A549 (cell line): ENCODE measurements around the gene PCGF5. TPM values are rescaled to one million over a fixed set of nuclear protein-coding genes. Genes with fewer than 3 reads are reported as not detected.

Experiments
- ATAC-seq, 2 experiments: fragments of 200-7000 bp in 1 of 2; fragments of >200 bp in 1 of 2; cut with Nextera tagmentation in 1 of 2; cut with Tn5 transposase in 1 of 2; 3 replicates each; pipeline versions ENCODE4 v1.8.0 to v1.9.1; 2018 to 2020; ENCODE audit warnings: mild to moderate bottlenecking in 1 of 2, moderate library complexity in 1 of 2
- CTCF ChIA-PET: fragments of 300-600 bp; sonication (Branson Sonifier 250); formaldehyde crosslinking; extraction: SDS; loops from one replicate; lab custom pipeline; 2021; ENCODE audit warnings: antibody characterized with exemption, inconsistent platforms; lab: Yijun Ruan, JAX
- POLR2A ChIA-PET: fragments of 350-600 bp; formaldehyde crosslinking; extraction: SDS; loops from one replicate; lab custom pipeline; 2021; ENCODE audit warnings: antibody characterized with exemption, inconsistent platforms; lab: Yijun Ruan, JAX
- DNase-seq, 2 experiments: peaks; one replicate each; pipeline versions ENCODE4 v3.0.0 to v3.0.0-alpha.2; 2011 to 2016; ENCODE audit warnings: low read depth in 1 of 2, low spot score in 1 of 2
- FAIRE-seq: peaks from 2 replicates; lab custom pipeline; 2011; peaks lifted over from hg19 to GRCh38; lab: Jason Lieb, UNC
- H3K27ac ChIP-seq, 2 experiments: fragments of >200 bp; sonication (Bioruptor Twin); formaldehyde crosslinking; 3 replicates each; pipeline ENCODE4 v1.5.1; 2016 to 2017
- H3K4me1 ChIP-seq: fragments of >200 bp; sonication (Bioruptor Twin); formaldehyde crosslinking; 3 replicates; pipeline ENCODE4 v1.6.1; 2016
- H3K4me2 ChIP-seq: fragments of >200 bp; sonication (Bioruptor Twin); formaldehyde crosslinking; 3 replicates; pipeline ENCODE4 v1.6.1; 2016
- H3K4me3 ChIP-seq: fragments of >200 bp; sonication (Bioruptor Twin); formaldehyde crosslinking; 3 replicates; pipeline ENCODE4 v1.5.1; 2016
- H3K9me3 ChIP-seq: fragments of >200 bp; sonication (Bioruptor Twin); formaldehyde crosslinking; 3 replicates; pipeline ENCODE4 v1.6.1; 2016
- BCL3 ChIP-seq: fragments of >200 bp; sonication (Bioruptor Twin); formaldehyde crosslinking; IDR thresholded peaks from 3 replicates; pipeline ENCODE4 v1.6.1; 2016
- CBX8 ChIP-seq: fragments of 200-600 bp; sonication (generic); IDR thresholded peaks from 2 replicates; pipeline ENCODE4 v1.6.1; 2016
- CEBPB ChIP-seq, 2 experiments: fragments of >200 bp in 1 of 2; sonication (Bioruptor Twin) in 1 of 2; formaldehyde crosslinking in 1 of 2; IDR thresholded peaks; 2 replicates each; pipeline ENCODE4 v1.6.1; 2012 to 2016
- CHD2 ChIP-seq: fragments of 150-350 bp; IDR thresholded peaks from 2 replicates; pipeline ENCODE4 v1.6.1; 2014; ENCODE audit warnings: low read length; ENCODE audit not compliant: partially characterized antibody
- CTCF ChIP-seq: fragments of >200 bp; sonication (Bioruptor Twin); formaldehyde crosslinking; IDR thresholded peaks from 3 replicates; pipeline ENCODE4 v1.5.1; 2016
- ELK1 ChIP-seq: fragments of 150-350 bp; IDR thresholded peaks from 2 replicates; pipeline ENCODE4 v1.6.1; 2014; ENCODE audit warnings: low read depth, mild to moderate bottlenecking, low read length
- ESRRA ChIP-seq: fragments of 150-350 bp; IDR thresholded peaks from 2 replicates; pipeline ENCODE4 v1.6.1; 2014; ENCODE audit warnings: mild to moderate bottlenecking, low read length, borderline replicate concordance
- FOSL2 ChIP-seq, 2 experiments: fragments of 450-650 bp in 1 of 2; fragments of >200 bp in 1 of 2; sonication (Bioruptor Twin) in 1 of 2; formaldehyde crosslinking; IDR thresholded peaks; 2 replicates each; pipeline versions ENCODE4 v1.5.0 to v1.6.1; 2016 to 2020; ENCODE audit warnings: mild to moderate bottlenecking in 1 of 2, moderate library complexity in 1 of 2
- HEYL ChIP-seq: fragments of 250-450 bp; sonication (Bioruptor Pico); IDR thresholded peaks from 2 replicates; pipeline ENCODE4 v1.8.0; 2021; ENCODE audit warnings: mild to moderate bottlenecking, moderate library complexity
- MAZ ChIP-seq: fragments of 150-350 bp; IDR thresholded peaks from 2 replicates; pipeline ENCODE4 v1.6.1; 2014; ENCODE audit warnings: antibody characterized with exemption, low read depth, low read length, borderline replicate concordance
- NPAS2 ChIP-seq: fragments of 250-450 bp; sonication (Bioruptor Pico); IDR thresholded peaks from 2 replicates; pipeline ENCODE4 v1.8.0; 2022; ENCODE audit warnings: mild to moderate bottlenecking, moderate library complexity, borderline replicate concordance
- POLR2AphosphoS2 ChIP-seq: conservative IDR thresholded peaks from 2 replicates; pipeline ENCODE4 v1.6.1; 2012; ENCODE audit warnings: low read length, improper control_type of control experiment, inconsistent platforms
- RAD21 ChIP-seq, 2 experiments: fragments of >200 bp in 1 of 2; sonication (Bioruptor Twin) in 1 of 2; formaldehyde crosslinking in 1 of 2; IDR thresholded peaks in 1 of 2; conservative IDR thresholded peaks in 1 of 2; 2 replicates in 1 of 2; 3 replicates in 1 of 2; pipeline ENCODE4 v1.6.1; 2012 to 2018; ENCODE audit warnings: inconsistent platforms in 1 of 2
- RARB ChIP-seq: fragments of 250-450 bp; sonication (Bioruptor Pico); IDR thresholded peaks from 2 replicates; pipeline ENCODE4 v1.8.0; 2021; ENCODE audit warnings: mild to moderate bottlenecking, moderate library complexity
- REST ChIP-seq: fragments of 200-600 bp; sonication (generic); IDR thresholded peaks from 2 replicates; pipeline ENCODE4 v1.6.1; 2016; ENCODE audit warnings: antibody characterized with exemption, mild to moderate bottlenecking, moderate library complexity
- SMC3 ChIP-seq: fragments of >200 bp; sonication (Bioruptor Twin); formaldehyde crosslinking; IDR thresholded peaks from 3 replicates; pipeline ENCODE4 v1.6.1; 2018; ENCODE audit warnings: inconsistent platforms
- TP53 ChIP-seq: fragments of 250-450 bp; sonication (Bioruptor Pico); IDR thresholded peaks from 2 replicates; pipeline ENCODE4 v1.5.0; 2021; ENCODE audit warnings: mild to moderate bottlenecking, moderate library complexity
- WGBS: methylation state at CpG from one replicate; pipeline ENCODE4 v1.1.6; 2017; ENCODE audit errors: missing lambda C conversion rate; 5-methylcytosine and 5-hydroxymethylcytosine counted together
- polyA plus RNA-seq, 4 experiments: library from polyadenylated mRNA; depleted of rRNA in 3 of 4; stranded (reverse); fragments of >200 nt; fragmentation: RNase III in 1 of 4; extraction: RNeasy Plus Mini Kit Qiagen cat#74134 plus additional on column Dnase treatment in 1 of 4; gene quantifications; 2 replicates in 3 of 4; 3 replicates in 1 of 4; pipeline ENCODE4 v1.2.3, GENCODE V29; 2011 to 2017

The PCGF5 gene
- polyA plus RNA-seq, 2 of the 4 experiments (the other 2 are of a cell fraction) = 28.5 to 39.9 TPM

GRCh38 chr10:91296471-91296870 lies 76.0 kb downstream of the PCGF5 start:
- TF ChIP-seq RAD21 (conservative IDR thresholded peaks at IDR 0.05 in 1 of 2, IDR thresholded peaks at IDR 0.05 in 1 of 2) = peak; percentile 52 to 57; a peak in 3 of 5 replicates
- no peak for TF ChIP-seq POLR2AphosphoS2
- peak; percentile 37 for TF ChIP-seq CTCF
- peak; percentile 41; the same call in 2 of the 3 replicates for TF ChIP-seq SMC3
- Histone ChIP-seq H3K27ac (no peak overlapping the region), H3K4me2 (no peak overlapping the region), H3K9me3 (no peaks in the 10 kb centered on the region), H3K4me3 (no peak overlapping the region), H3K4me1 (peaks cover 7% of the 10 kb centered on the region; the same call in 1 of the 3 replicates)
- POLR2A ChIA-PET = no interaction called here
- CTCF ChIA-PET = interaction anchor here (1.0 to 6.8 kb wide), 2 partner anchors 18 to 310 kb away, joined by 3 to 94 read pairs; no protein-coding TSS in a partner anchor
- WGBS = 24% methylated on average over 2 of the region's 2 CpGs
- ATAC-seq (peak in 1 of 2 experiments; percentile 44; a peak in 2 of 6 replicates), FAIRE-seq (no peak), DNase-seq (peak; percentile 25 to 62)

GRCh38 chr10:91298224-91298871 lies 77.9 kb downstream of the PCGF5 start:
- WGBS = 39% methylated on average over 23 of the region's 23 CpGs
- DNase-seq = peak; percentile 68 to 78
- FAIRE-seq = no peak
- ChIA-PET POLR2A (interaction anchor here (0.7 kb wide), 1 partner anchor 615 kb away, joined by 3 read pairs; no protein-coding TSS in a partner anchor), CTCF (interaction anchor here (0.6 to 6.8 kb wide), 49 partner anchors 9 to 646 kb away, joined by 3 to 94 read pairs (median 4); partner anchors contain the start of gene PPP1R3C)
- ATAC-seq = peak; percentile 91 to 96
- TF ChIP-seq REST = no peak
- TF ChIP-seq RAD21 (conservative IDR thresholded peaks at IDR 0.05 in 1 of 2, IDR thresholded peaks at IDR 0.05 in 1 of 2) = peak; percentile 94 to 95
- TF ChIP-seq NPAS2 (CRISPR knock-in tag) = no peak
- no peak for TF ChIP-seq ELK1
- TF ChIP-seq CHD2 = peak; percentile 45
- peak; percentile 93 for TF ChIP-seq SMC3
- TF ChIP-seq MAZ = no peak
- no peak for TF ChIP-seq TP53 (CRISPR knock-in tag)
- TF ChIP-seq RARB = no peak
- TF ChIP-seq BCL3 = no peak
- TF ChIP-seq ESRRA = no peak
- no peak for TF ChIP-seq CBX8
- peak; percentile 94 for TF ChIP-seq CTCF
- no peak for TF ChIP-seq HEYL (CRISPR knock-in tag)
- no peak for TF ChIP-seq FOSL2 (IDR thresholded peaks at IDR 0.05)
- no peak for TF ChIP-seq FOSL2 (CRISPR knock-in tag; IDR thresholded peaks at IDR 0.05)
- TF ChIP-seq CEBPB (IDR thresholded peaks at IDR 0.05) = no peak
- Histone ChIP-seq H3K4me2 (peak overlapping the region; percentile 55), H3K27ac (peak overlapping the region; percentile 28 to 64; a peak in 5 of 6 replicates), H3K4me3 (0 out of 3 replicates have a peak overlapping the region, but pooled peaks have one; percentile 14), H3K9me3 (no peaks in the 10 kb centered on the region), H3K4me1 (peaks cover 7% of the 10 kb centered on the region; the same call in 1 of the 3 replicates)
